D341Med (cell line): Measurements from ENCODE around the gene CSF2.

Experiments
- DNase-seq: peaks from one replicate; pipeline ENCODE4 v3.0.0; 2012; ENCODE audit warnings: low spot score

The CSF2 gene

GRCh38 chr5:132073231-132074013 is at the start of gene CSF2:
Gene CSF2, plus strand, starts transcription at chr5:132073789. Its CDS starts 35 bp downstream, at chr5:132073824.
- DNase-seq, result no peak

- DNase-seq, result no peak
These were observed 49.5 kb upstream of the CSF2 start for GRCh38 chr5:132024117-132024435.

GRCh38 chr5:132024789-132025402 is 48.7 kb upstream of the CSF2 start:
- DNase-seq, result no peak

DNA sequence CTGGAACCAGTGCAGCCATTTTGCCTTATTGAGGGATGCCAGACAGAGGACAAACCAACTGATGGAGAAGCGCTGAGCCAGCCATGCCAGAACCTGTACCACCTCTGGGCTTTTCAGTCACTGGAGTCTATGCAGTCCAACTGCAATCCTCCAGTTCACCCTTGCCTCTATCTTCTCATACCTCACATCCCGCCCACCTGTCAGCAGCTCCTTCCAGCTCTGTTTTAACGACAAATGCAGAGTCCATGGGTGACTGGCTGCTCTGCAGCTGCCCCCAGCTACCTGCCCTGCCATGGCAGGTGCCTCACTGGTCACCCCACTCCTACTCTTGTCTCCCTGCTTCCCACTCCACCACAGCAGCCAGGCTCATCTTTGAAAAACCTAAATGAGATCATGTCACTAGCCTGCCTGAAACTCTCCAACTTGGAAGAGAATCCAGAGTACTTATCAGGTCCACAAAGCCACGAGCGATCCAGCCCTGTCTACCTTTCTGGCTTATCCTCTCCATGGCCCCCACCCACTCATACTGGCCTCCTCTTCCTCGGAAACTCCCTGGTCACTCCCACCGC is 48.1 kb upstream of the CSF2 start:
- DNase-seq, result peak; percentile 3

- DNase-seq, result no peak
These were observed 47.0 kb upstream of the CSF2 start for GRCh38 chr5:132026516-132027008.

DNA sequence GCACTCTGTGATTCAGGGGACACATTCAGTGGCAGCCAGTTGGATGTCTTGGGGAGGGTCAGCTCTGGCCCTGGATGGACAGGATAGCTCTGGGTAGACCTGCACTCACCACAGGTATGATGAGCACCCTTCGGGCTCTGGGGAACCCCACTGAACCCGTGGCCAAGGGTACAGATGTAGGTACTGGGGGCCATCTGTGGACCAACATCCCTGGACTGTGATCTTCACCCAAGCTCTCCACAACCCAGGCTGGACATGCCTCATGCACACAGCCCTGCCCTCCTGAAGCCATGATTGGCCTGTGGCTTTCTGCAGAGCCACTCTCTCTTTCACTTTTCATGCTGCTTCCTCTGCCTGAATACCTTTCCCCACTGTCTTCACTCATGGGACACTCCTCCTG is 46.6 kb upstream of the CSF2 start:
- peak; percentile 3 for DNase-seq

GRCh38 chr5:132029609-132030330 is 43.8 kb upstream of the CSF2 start:
- no peak for DNase-seq

DNA sequence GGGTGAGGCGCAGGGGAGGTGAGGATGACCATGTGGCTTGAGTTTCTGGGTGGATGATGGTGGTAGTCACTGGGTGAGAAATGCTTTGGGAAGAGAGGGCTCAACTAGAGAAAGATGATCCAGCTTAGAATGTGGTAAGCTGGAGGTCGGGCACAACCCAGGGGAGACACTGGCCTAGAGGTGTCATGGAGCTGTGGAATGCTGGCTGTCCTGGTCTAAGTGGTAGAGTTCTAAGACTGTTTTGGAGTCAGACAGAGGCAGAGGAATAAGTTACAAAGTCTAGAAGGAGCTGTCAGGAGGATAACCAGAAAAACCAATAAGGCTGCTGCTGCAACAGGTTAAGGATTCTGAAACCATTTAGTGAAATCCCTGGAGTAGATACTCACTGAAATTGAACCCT is 43.0 kb upstream of the CSF2 start:
- DNase-seq, result no peak

- no peak for DNase-seq
These were observed 41.4 kb upstream of the CSF2 start for GRCh38 chr5:132032196-132032595.

DNA sequence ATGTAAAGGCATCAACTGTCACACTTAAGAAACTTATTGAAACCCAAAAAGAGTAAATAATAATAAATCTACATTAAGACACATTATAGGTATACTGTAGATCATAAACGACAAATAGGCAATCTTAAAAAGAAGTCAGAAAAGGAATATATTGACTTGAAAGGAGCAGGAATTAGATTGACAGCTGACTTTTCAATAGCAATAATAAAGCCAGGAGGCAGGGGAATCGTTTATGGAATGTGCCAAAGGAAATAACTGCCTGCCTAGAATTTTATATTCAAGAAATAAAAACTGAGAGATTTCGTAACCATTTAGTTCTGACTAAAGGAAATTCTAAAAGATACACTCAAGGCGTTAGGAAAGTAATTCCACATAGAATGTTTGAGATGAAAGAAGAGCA is 40.5 kb upstream of the CSF2 start:
- no peak for DNase-seq

- no peak for DNase-seq
These were observed 36.2 kb upstream of the CSF2 start for GRCh38 chr5:132037353-132037752.

DNA sequence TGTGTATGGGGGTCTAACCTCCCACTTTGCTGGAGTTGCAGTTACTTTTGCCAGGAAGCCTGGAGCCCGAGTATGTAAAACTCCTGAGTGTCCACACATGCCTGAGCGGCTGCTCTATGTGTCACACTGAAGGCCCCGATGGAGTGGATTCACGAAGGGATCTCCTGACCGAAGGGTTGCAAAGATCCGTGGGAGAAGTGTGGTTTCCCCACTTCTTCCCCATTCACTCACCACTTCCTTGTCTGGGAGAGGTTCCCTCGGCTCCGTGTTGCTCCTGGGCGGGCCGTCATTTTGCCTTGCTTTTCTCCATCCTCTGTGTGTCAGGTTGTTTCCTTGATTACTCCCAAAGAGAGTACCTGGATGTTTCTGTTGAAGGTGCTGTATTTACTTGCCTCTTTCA is 29.4 kb upstream of the CSF2 start:
- DNase-seq, result no peak

DNA sequence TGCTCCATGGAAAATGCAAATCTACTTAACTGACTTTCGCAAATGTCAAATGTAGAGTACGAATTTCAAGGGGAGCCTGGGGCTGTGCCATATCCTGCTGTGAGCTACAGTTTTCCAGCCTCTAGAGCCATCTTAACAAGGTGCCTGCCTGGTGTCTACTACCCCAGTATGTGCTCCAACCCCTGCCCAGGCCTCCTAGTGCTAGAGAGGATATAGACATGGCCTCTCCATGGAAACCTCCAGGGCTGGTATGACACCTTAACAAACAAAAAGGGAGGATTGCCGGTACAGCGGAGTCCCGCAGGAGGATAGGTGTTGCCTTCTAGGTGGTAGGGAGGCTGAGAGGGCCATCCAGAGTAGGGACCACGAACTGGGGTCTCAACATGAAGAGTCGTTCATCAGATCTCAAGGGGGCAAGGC is 26.7 kb upstream of the CSF2 start:
- DNase-seq, result peak; percentile 4

DNA sequence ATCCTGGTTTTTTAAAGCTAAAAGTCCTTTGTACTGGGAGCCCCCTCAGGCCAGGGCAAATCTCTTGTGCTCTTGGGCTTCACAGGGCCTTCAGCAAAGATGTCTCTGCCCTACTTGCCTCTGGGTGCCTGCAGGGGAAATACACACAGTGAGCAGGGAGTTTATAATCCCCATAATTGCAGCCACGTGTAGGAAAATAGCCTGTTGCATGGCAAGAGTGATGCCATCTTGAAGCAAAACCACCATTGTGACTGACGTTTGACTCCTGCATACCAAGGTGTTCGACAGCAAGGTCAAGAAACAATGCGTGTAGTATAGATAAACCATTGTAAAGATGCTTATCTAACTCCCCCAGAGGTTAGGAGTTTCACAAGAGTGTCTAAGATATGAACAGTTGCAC is 24.5 kb upstream of the CSF2 start:
- DNase-seq, result no peak

DNA sequence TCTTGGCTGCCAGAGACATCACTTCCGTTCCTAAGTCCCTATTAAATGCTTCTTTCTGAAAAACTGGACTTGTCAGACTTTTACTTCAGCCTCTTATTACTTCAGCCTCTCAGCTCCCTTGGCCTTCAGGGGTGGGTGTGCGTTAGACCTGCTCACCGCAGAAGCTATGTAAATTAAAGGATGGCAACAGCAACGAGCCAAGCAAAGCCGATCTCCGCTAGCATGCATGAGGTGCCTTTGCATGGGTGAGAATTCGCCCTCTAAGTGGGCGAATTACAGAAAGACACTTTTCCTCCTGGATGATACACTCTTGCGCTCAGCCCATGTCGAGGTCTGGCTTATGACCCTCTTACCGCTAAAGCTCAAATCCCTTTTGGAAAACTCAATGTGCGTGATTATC is 24.0 kb upstream of the CSF2 start:
- peak; percentile 5 for DNase-seq

- no peak for DNase-seq
These were observed 23.5 kb upstream of the CSF2 start for GRCh38 chr5:132050136-132050535.

DNA sequence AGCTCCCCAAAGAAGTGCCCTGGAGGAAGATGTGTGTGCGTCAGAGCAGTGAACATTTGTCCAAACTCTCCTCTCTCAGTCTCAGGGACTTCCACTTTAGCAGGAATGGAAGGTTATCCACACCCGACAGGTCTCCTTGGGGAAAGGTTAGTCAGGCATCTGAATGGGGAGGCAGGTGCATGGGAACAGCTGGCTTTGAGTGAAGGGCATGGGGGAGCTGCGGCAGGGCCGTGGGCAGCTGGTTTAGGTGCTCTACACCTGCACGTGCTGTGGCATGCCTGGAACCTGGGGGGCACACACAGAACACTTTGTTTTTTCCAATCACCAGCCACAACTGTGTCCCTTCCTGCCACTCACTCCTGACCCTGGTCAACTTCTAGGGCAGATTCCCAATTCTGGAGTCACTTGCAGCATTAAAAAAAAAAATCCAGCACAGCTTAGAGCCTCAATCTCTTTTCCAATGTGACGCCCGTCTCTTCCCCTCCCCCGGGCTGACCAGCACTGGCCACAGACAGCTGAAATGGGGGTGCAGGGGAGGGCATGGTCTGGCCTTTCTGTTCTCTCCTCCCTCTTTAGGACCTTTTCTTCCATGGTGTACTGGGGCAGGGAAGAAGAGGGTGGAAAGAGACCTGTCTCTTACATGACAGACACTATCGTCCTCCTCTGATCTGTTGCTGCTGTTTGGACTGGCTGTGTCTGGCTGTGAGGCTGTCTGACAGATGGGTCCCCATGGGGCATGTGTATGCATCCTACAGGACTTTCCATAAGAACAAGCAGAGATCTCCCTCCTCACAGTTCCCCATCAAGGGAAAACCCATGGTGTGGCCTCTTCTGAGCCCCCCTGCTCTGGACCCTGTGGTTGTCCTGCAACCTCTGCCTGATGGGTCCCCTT is 22.7 kb upstream of the CSF2 start:
- DNase-seq, result peak; percentile 4

GRCh38 chr5:132052520-132052919 is 21.1 kb upstream of the CSF2 start:
- DNase-seq, result peak; percentile 6

- peak; percentile 8 for DNase-seq
These were observed 20.1 kb upstream of the CSF2 start for GRCh38 chr5:132053483-132053882.

DNA sequence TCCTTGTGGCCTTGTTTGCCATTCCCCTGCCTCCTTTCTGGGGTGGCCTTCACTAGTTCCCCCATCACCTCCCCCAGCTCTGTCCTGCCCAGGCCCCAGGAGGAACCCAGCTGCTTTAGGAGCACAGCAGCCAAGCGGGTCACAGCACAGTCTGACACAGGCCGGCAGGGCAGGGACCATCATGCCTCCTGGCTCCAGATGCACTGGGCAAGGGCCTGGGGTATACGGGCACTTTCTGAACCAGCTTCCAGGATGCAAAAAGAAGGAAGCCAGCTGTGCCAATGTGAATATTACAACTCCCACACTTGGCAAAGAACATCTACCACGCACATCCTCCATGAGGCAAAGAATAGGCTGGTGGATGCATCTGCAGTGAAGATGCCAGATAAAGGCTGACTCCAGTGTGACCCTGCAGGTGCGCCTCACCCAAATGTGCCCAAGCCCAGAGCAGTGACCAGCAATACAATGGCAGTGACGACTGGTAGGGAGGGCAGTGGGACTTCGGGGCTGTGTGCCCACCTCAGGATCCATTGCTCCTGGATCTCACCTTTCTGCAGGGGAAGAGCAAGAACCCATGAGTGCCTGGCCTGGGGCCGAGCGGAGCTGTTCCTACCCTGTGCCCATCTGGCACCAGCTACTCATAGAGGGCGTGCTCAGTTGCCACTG is 19.4 kb upstream of the CSF2 start:
- DNase-seq, result peak; percentile 9
